Measurements from ENCODE around the gene TMEM217.

Gene TMEM217

DNA sequence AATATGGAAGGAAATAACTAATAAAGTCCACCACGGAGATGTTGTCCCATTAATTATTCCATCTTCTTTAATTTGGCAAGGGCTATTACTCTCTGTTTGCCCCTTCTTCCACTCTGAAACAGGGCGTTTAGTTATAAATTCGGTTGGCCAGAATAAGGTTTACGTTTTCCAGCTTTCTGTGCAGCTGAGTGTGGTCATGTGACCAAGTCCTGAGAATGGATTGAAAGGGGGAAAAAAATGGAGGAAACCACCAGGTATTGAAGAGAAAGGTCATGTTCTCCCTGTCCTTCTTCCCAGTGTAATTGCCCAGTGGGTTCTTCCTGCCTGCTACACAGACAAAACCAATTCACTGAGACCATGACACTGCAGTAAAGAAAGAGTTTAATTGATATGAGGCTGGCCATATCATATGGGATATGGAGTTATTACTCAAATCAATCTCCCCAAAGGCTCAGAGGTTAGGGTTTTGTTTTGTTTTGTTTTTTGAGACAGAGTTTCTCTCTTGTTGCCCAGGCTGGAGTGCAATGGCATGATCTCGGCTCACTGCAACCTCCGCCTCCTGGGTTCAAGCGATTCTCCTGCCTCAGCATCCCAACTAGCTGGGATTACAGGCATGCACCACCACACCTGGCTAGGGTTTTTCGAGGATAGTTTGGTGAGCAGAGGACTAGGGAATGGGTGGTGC, 14.7 kb downstream of the TMEM217 start:
- no peak for DNase-seq

- DNase-seq: no peak
These were observed 15.4 kb downstream of the TMEM217 start for GRCh38 chr6:37242429-37243052.

- no peak for DNase-seq
These were observed 16.0 kb downstream of the TMEM217 start for GRCh38 chr6:37241775-37242428.

DNA sequence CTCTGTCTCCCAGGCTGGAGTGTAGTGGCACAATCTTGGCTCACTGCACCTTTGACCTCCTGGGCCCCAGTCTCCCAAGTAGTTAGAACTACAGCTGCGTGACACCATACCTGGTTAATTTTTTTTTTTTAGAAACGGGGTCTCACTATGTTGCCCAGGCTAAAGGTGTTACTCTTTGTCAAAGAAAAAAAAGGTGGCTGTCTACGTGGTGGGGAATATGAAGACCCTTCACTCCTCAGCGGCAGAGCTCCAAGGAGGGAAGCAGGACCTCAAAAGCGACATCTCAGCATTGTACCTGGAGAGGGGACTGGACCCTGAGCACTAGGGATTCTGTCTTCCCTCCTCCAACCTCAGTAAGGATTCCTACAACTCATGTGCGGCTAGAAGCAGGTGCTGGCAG, 16.8 kb downstream of the TMEM217 start:
- DNase-seq: no peak

DNA sequence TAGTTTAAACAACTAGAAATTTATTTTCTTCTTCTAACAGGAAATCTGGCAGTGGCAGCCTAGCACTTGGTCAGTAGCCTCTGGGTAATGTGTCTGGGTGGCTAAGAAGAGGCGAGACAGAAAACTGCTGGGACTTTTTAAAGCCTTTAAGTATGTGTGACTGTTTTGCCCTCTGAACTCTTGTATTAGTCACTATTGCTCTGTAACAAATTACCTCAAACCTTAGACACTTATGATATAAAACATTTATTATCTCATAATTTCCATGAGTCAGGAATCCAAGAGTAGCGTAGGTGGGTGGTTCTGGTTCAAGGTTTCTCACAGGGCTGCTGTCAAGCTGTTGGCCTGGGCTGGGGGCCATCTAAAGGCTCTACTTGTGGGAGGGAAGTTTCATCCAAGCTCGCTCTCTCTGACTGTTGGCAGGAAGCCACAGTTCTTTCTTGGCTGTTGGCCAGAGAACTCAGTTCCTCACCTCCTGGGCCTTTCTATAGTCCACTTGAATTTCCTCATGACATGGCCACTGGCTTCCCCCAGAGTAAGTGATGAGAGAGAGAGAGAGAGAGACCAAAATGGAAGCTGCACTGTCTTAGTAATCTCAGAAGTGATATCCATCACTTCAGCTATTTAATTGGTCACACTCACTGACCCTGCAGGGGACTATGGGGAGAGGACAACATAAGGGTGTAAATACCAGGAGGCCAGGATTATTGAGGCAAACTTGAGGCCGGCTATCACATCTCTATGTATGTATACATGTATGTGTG, 17.8 kb downstream of the TMEM217 start:
- peak; percentile 77 for DNase-seq

DNA sequence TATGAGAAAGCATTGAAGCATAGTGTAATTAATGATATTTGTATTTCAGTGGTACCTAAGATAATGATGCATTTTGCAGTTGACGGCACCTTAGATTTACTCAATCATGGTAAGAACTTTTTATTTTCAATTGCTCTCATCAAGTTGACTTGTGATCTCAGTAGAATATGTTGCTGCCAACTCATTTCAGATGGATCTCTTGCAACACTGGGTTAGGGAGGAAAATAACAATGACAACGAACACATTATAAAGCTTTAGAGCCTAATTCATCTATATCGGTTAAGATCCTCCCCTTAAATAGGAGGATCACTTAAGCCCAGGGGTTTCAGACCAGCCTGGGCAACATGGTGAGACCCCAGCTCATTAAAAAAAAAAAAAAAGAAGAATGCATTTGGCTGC, 18.4 kb downstream of the TMEM217 start:
- no peak for DNase-seq

GRCh38 chr6:37238381-37238780, 19.6 kb downstream of the TMEM217 start:
- no peak for DNase-seq

DNA sequence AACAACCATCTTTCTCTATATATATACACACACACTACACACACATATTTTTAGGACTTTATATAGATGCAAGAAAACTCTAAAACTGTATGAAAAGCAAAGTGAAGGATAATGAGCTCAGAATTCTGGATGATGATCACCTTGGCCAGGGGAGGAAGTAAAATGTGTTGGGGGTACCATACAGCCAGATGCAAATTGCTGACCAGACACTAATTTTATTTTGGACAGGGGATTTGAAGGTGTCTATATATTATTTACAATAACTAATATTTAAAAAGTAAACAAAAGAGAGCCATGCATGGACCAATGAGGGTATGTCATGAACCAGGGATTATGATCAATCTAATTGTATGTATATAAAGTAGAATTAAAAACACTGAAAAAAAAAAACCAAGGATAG, 20.2 kb downstream of the TMEM217 start:
- no peak for DNase-seq

GRCh38 chr6:37236921-37237320, 21.0 kb downstream of the TMEM217 start:
- DNase-seq: no peak

- no peak for DNase-seq
These were observed 24.4 kb downstream of the TMEM217 start for GRCh38 chr6:37233541-37233940.

DNA sequence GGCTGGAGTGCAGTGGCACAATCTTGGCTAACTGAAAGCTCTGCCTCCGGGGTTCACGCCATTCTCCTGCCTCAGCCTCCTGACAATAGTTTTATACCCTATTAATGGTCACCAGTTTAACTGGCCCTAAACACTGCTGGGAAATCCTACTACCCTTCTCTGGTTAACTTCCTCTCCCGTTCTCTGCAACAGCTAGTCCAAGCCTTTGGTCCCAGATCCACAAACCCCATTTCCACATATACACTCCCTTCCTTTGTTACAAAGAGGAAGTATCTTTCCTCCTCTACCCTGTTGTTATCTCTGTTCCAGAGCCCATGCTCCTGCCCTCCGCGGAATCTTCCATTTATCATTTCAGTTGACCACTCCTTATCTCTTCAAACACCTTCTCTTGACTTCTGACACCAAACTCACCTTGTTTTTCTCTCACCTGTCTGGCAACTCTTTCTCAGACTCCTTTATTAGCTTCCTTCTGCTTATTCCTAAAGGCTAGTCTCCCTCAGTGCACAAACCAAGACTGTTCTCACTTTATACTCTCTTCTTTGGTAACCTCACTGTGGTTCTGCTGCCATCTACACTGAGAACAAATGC, 25.4 kb downstream of the TMEM217 start:
- DNase-seq: no peak

GRCh38 chr6:37230104-37230503, 27.8 kb downstream of the TMEM217 start:
- DNase-seq: no peak

DNA sequence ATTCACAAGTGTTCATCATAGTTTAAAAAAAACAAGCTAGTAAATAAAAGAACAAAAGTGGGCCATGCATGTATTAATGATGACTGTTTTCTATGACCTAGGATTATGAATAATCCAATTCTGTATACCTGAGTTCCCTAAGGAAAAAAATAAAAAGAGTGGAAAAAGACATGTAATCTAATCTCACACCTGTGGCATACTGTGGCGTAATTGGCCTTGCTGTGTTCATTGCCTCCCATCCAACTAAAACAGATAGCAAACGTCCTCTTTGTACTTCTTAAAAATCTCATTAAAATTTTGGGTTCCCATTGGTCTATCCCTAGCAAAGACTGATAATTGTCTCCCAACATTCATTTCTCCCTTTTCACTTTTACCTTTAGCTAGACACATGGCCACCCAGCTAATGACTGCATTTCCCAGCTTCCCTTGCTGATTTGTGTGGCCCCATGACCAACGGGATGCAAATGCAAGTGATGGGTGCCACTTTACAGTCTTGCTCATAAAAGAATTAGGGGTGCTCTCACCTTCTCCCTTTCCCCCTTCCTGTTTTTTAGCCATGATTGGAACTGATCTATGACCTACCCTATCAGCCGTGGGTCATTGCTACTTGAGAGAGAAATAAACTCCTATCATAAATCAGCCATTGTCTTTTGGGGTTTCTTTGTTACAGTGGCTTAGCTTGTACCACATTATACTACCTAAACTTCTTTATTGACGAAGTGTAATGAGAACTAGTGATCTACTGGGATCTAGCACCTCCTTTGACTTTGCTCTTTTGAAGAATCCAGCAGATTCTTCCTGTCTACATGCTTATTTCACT, 32.4 kb downstream of the TMEM217 start:
- no peak for DNase-seq

DNA sequence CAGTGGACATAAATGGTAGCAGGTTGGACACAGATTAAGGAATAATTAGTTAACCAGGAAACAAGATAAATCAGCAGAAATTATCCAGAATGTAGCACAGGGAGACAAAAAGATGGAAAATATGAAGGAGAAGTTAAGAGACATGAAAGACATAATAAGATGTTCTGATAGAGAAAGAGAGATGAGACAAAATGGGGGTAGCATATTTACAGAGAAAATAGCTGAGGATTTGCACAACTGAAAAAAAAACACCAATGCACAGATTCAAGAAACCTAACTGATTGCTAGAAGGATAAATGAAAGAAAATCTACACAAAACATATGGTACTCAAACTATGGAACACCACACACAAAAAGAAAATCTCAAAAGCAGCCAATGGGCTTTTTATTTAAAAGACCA, 35.0 kb downstream of the TMEM217 start:
- no peak for DNase-seq

DNA sequence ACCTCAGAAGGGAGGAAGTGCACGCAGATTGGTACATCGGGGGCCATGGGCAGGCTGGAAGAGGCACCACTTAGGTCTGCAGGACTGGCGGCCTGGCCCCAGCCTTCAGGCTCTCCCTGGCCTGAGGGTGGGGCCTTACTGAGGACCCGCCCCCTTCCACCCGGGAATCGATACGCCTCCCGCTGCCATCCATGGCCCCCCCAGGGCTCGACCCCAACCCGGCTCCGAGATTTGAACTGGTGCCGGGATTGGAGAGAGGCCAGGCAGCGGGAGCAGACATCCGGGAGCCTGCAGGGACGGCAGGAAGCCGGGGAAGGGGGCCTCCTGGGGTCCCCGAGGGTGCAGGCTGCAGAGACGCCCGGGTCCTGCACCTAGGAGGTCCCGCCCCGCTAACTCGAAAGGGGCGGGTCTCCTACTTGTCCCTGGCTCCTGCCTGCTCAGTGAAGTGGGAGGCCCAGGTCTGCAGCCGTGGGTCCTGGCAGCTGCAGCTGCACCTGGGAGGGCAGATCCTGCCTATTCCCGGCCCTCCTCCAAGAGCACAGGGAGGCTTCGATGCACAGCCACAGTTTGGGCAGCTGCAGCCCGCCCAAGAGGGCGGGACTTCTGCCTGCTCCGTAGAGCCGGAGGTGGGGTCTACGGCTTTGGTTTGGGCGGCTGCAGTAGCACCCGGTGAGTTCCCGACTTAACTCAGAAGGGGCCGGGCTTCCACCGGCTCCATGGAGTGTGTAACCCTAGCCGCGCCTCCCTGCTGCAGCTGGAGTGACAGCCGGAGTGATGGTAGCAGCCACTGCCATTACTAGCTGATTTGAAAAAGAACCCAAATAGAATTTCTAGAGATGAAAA, 35.6 kb downstream of the TMEM217 start:
- DNase-seq: peak; percentile 68

DNA sequence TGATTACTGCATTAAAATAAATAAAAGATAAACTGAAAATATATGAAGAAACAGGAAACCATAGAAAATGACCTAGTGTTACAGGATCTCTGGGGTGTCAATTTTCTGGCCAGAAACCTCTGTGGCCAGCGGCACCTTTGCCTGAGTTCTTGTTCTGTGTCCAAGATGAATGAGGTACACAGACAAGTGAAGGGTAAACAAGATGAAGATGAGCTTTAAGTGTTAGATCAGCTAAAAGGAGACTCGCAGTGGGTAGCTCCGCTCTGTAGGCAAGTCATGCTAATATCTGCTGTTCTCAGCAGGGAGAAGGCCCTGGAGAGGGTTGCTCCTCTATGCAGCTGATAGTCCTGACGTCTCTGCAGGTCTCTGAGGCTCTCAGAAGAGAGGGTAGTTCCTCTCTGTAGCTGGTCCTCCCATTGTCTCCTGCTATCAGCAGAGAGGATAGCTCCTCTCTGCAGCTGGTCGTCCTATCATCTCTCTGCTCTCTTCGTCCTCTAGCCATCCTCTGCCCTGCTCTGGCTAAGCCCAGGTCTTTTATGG, 36.3 kb downstream of the TMEM217 start:
- no peak for DNase-seq

- no peak for DNase-seq
These were observed 39.4 kb downstream of the TMEM217 start for GRCh38 chr6:37218511-37218910.

GRCh38 chr6:37218061-37218460, 39.9 kb downstream of the TMEM217 start:
- no peak for DNase-seq

- no peak for DNase-seq
These were observed 45.7 kb downstream of the TMEM217 start for GRCh38 chr6:37212268-37212667.

- DNase-seq: peak; percentile 61
These were observed 47.5 kb downstream of the TMEM217 start for GRCh38 chr6:37210313-37210968.
